ENCODE measurements around the gene CHST7.
A peak's percentile ranks its signal among the peaks of the same experiment; 100 is the strongest.

The CHST7 gene

GRCh38 chrX:46553935-46554334 is 19.6 kb upstream of the CHST7 start:
- Histone ChIP-seq H3K9ac (ENCODE audit: low read length) (no peak overlapping the region), H3K4me1 (ENCODE audit: control insufficient read depth, low read depth, low read length) (no peaks in the 10 kb centered on the region), H3K4me3 (ENCODE audit: low read length) (no peak overlapping the region), H3K27ac (ENCODE audit: low read length) (no peak overlapping the region), H3K9me3 (ENCODE audit: control insufficient read depth, low read depth, low read length) (peaks cover 10% of the 10 kb centered on the region), H3K27me3 (ENCODE audit: control insufficient read depth, insufficient read depth, low read length) (no peaks in the 10 kb centered on the region), H3K36me3 (ENCODE audit: control insufficient read depth, low read depth, low read length) (no peaks in the 10 kb centered on the region)

GRCh38 chrX:46554942-46555341 is 18.6 kb upstream of the CHST7 start:
- no peak overlapping the region for H3K4me3 ChIP-seq (ENCODE audit: low read length)

GRCh38 chrX:46559062-46559461 is 14.5 kb upstream of the CHST7 start:
- no peaks in the 10 kb centered on the region for H3K36me3 ChIP-seq (ENCODE audit: control insufficient read depth, low read depth, low read length)
- no peak overlapping the region for H3K4me3 ChIP-seq (ENCODE audit: low read length)
- no peak overlapping the region for H3K27ac ChIP-seq (ENCODE audit: low read length)
- no peaks in the 10 kb centered on the region for H3K27me3 ChIP-seq (ENCODE audit: control insufficient read depth, insufficient read depth, low read length)
- H3K4me1 ChIP-seq (ENCODE audit: control insufficient read depth, low read depth, low read length), result no peaks in the 10 kb centered on the region
- peaks cover 6% of the 10 kb centered on the region for H3K9me3 ChIP-seq (ENCODE audit: control insufficient read depth, low read depth, low read length)
- no peak overlapping the region for H3K9ac ChIP-seq (ENCODE audit: low read length)

More at GRCh38 chrX:46554942-46555341, 18.6 kb upstream of the CHST7 start:
- Histone ChIP-seq H3K27me3 (ENCODE audit: control insufficient read depth, insufficient read depth, low read length) (no peaks in the 10 kb centered on the region), H3K4me1 (ENCODE audit: control insufficient read depth, low read depth, low read length) (no peaks in the 10 kb centered on the region), H3K36me3 (ENCODE audit: control insufficient read depth, low read depth, low read length) (no peaks in the 10 kb centered on the region), H3K9ac (ENCODE audit: low read length) (no peak overlapping the region), H3K9me3 (ENCODE audit: control insufficient read depth, low read depth, low read length) (peaks cover 3% of the 10 kb centered on the region), H3K27ac (ENCODE audit: low read length) (no peak overlapping the region)

- Histone ChIP-seq H3K4me1 (ENCODE audit: control insufficient read depth, low read depth, low read length) (no peaks in the 10 kb centered on the region), H3K27me3 (ENCODE audit: control insufficient read depth, insufficient read depth, low read length) (no peaks in the 10 kb centered on the region), H3K9me3 (ENCODE audit: control insufficient read depth, low read depth, low read length) (peaks cover 6% of the 10 kb centered on the region), H3K27ac (ENCODE audit: low read length) (no peak overlapping the region), H3K9ac (ENCODE audit: low read length) (no peak overlapping the region), H3K36me3 (ENCODE audit: control insufficient read depth, low read depth, low read length) (no peaks in the 10 kb centered on the region), H3K4me3 (ENCODE audit: low read length) (no peak overlapping the region)
Observed at GRCh38 chrX:46561824-46562657, 11.5 kb upstream of the CHST7 start.

GRCh38 chrX:46567388-46567787 is 6.2 kb upstream of the CHST7 start:
- Histone ChIP-seq H3K27ac (ENCODE audit: low read length) (no peak overlapping the region), H3K9me3 (ENCODE audit: control insufficient read depth, low read depth, low read length) (peaks cover 5% of the 10 kb centered on the region), H3K36me3 (ENCODE audit: control insufficient read depth, low read depth, low read length) (no peaks in the 10 kb centered on the region), H3K9ac (ENCODE audit: low read length) (no peak overlapping the region), H3K4me1 (ENCODE audit: control insufficient read depth, low read depth, low read length) (no peaks in the 10 kb centered on the region), H3K27me3 (ENCODE audit: control insufficient read depth, insufficient read depth, low read length) (no peaks in the 10 kb centered on the region), H3K4me3 (ENCODE audit: low read length) (no peak overlapping the region)

- no peak overlapping the region for H3K9ac ChIP-seq (ENCODE audit: low read length)
- no peak overlapping the region for H3K4me3 ChIP-seq (ENCODE audit: low read length)
- no peaks in the 10 kb centered on the region for H3K36me3 ChIP-seq (ENCODE audit: control insufficient read depth, low read depth, low read length)
- no peaks in the 10 kb centered on the region for H3K4me1 ChIP-seq (ENCODE audit: control insufficient read depth, low read depth, low read length)
- H3K27ac ChIP-seq (ENCODE audit: low read length), result no peak overlapping the region
- H3K27me3 ChIP-seq (ENCODE audit: control insufficient read depth, insufficient read depth, low read length), result peaks cover under 1% of the 10 kb centered on the region
- peaks cover 5% of the 10 kb centered on the region for H3K9me3 ChIP-seq (ENCODE audit: control insufficient read depth, low read depth, low read length)
Observed at GRCh38 chrX:46569621-46570020, 3.9 kb upstream of the CHST7 start.

- H3K4me3 ChIP-seq (ENCODE audit: low read length), result no peak overlapping the region
- H3K27me3 ChIP-seq (ENCODE audit: control insufficient read depth, insufficient read depth, low read length), result peaks cover 3% of the 10 kb centered on the region
- H3K4me1 ChIP-seq (ENCODE audit: control insufficient read depth, low read depth, low read length), result no peaks in the 10 kb centered on the region
- H3K36me3 ChIP-seq (ENCODE audit: control insufficient read depth, low read depth, low read length), result no peaks in the 10 kb centered on the region
- H3K27ac ChIP-seq (ENCODE audit: low read length), result no peak overlapping the region
- no peak overlapping the region for H3K9ac ChIP-seq (ENCODE audit: low read length)
- H3K9me3 ChIP-seq (ENCODE audit: control insufficient read depth, low read depth, low read length), result peaks cover 5% of the 10 kb centered on the region
Observed at GRCh38 chrX:46571423-46572339, 1.9 kb upstream of the CHST7 start.

GRCh38 chrX:46572340-46572936 is 1.1 kb upstream of the CHST7 start:
- H3K27ac ChIP-seq (ENCODE audit: low read length), result no peak overlapping the region
- H3K4me1 ChIP-seq (ENCODE audit: control insufficient read depth, low read depth, low read length), result no peaks in the 10 kb centered on the region
- H3K9ac ChIP-seq (ENCODE audit: low read length), result no peak overlapping the region
- H3K27me3 ChIP-seq (ENCODE audit: control insufficient read depth, insufficient read depth, low read length), result peaks cover 3% of the 10 kb centered on the region
- H3K9me3 ChIP-seq (ENCODE audit: control insufficient read depth, low read depth, low read length), result peaks cover 8% of the 10 kb centered on the region
- no peak overlapping the region for H3K4me3 ChIP-seq (ENCODE audit: low read length)
- peaks cover 2% of the 10 kb centered on the region for H3K36me3 ChIP-seq (ENCODE audit: control insufficient read depth, low read depth, low read length)

- H3K27me3 ChIP-seq (ENCODE audit: control insufficient read depth, insufficient read depth, low read length), result peaks cover 3% of the 10 kb centered on the region
- H3K4me1 ChIP-seq (ENCODE audit: control insufficient read depth, low read depth, low read length), result no peaks in the 10 kb centered on the region
- H3K36me3 ChIP-seq (ENCODE audit: control insufficient read depth, low read depth, low read length), result peaks cover 3% of the 10 kb centered on the region
- H3K27ac ChIP-seq (ENCODE audit: low read length), result no peak overlapping the region
- H3K4me3 ChIP-seq (ENCODE audit: low read length), result peak overlapping the region; percentile 71
- peak overlapping the region; percentile 19 for H3K9ac ChIP-seq (ENCODE audit: low read length)
- H3K9me3 ChIP-seq (ENCODE audit: control insufficient read depth, low read depth, low read length), result peaks cover 9% of the 10 kb centered on the region
Observed at GRCh38 chrX:46573892-46574773, 568 bp downstream of the CHST7 start.

GRCh38 chrX:46574774-46575381 is 1.3 kb downstream of the CHST7 start:
- Histone ChIP-seq H3K27ac (ENCODE audit: low read length) (no peak overlapping the region), H3K9ac (ENCODE audit: low read length) (no peak overlapping the region), H3K27me3 (ENCODE audit: control insufficient read depth, insufficient read depth, low read length) (peaks cover 3% of the 10 kb centered on the region), H3K9me3 (ENCODE audit: control insufficient read depth, low read depth, low read length) (peaks cover 9% of the 10 kb centered on the region), H3K4me1 (ENCODE audit: control insufficient read depth, low read depth, low read length) (no peaks in the 10 kb centered on the region), H3K36me3 (ENCODE audit: control insufficient read depth, low read depth, low read length) (peaks cover 3% of the 10 kb centered on the region), H3K4me3 (ENCODE audit: low read length) (peak overlapping the region; percentile 71)
